ENCODE measurements around the gene PRELID3B.

Gene PRELID3B

DNA sequence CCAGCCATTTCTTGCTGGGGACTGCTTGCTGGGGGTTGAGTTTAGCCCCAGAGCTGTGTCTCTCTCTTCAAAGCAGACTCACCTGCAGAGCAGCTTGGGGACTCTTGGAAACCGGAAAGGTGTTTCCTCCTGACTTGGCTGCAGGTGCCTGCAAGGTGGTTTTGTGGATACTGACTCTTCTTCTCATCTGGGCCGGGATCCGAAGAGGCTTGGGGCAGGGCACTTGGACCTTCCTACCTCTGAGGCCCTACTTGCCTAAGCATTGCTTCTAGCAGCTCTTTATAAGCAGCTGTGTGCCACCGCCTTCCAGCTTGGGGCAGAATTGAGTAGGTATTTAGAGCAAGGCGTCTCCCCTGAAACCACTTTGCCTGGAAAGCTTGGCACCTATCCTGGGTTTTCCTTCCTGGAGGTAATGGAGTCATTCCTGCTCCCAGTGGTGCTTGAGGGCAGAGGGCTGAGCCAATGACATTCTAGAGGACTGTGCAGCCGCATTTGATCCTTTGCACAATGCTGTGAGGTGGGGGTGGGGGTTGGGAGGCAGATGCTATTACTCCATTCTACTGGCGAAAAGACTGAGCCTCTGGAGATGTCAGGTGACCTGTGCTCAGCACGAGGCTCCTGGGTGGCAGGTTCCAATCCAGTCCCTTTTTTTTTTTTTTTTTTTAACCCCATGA lies 32.1 kb downstream of the PRELID3B start:
- DNase-seq (ENCODE audit: low read depth), result no peak

DNA sequence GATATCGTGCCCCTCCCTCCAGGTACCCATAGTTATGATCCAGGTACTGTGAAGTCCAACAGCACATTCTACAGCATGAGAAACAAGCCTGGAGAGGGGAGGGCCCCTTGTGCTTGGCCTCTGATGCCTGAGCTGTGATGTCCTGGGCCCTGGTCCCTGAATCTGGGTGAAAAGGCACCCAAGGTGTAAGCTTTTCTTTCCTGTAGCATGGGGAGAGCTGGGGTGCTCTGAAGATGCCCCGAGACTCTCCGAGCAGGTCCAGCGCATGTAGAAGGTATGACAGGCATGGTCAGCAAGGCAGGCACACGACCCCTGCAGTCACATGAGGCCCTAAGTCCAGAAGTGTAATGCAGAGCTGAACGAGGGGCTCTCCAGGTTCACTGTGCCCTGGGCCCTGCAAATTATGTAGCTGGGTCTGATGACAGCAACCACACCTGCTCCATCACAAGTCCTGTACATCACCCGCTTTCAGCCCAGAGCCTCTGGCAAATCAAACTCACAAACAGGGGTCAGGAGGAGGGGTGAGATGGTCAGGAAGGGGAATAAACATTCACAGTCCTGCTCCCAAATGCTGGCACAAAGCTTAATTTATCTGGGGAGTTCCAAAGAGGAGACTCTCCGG lies 33.8 kb downstream of the PRELID3B start:
- DNase-seq (ENCODE audit: low read depth), result no peak

DNA sequence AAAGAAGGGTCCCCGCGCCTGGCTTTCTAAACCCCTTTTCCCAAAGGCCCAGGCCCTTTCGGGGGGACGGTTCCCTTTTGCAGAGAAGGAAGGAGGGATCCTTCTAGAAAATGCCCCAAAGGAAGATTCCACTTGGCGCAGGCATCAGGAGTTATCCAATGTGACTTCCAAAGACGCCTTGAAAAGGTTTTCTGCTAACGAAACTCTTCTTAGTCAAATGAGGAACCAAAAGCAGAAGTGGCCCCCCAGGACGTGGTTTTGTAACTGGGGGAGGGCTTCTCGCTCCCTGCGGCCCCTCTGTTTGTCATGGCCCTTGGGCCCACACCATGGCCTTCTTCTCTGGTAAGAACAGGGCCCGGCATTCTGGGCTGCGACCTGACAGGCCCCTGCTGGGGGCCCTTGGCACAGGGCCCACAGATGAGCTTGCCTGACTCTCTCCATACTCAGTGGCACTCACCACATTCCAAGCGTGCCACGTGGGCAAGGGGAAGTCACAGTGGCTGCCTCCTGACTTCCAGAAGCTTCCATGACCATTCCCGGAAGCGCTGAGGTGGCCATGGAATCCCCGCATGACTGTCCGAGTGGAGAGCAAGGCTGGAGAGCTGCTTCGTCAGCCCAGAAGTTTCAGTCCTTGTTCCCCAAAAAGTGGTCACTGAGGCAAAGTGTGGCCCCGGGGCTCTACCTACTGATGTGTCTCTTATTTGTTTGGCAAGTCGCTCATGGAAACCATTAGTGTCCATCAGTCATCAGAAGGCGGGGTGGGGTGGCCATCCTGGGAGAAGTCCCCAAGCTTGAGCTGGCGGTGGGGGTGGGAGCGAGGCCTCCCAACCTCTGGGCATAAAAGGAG lies 34.7 kb downstream of the PRELID3B start:
- no peak for DNase-seq (ENCODE audit: low read depth)

- DNase-seq (ENCODE audit: low read depth), result peak; percentile 18
Observed at GRCh38 chr20:59006864-59007664, 35.5 kb downstream of the PRELID3B start, which contains the start of gene CTSZ. Gene CTSZ (minus strand): TSS chr20:59007254. CDS start chr20:59007128, 126 bp downstream.

- no peak for DNase-seq (ENCODE audit: low read depth)
Observed at GRCh38 chr20:59006167-59006863, 36.3 kb downstream of the PRELID3B start.

DNA sequence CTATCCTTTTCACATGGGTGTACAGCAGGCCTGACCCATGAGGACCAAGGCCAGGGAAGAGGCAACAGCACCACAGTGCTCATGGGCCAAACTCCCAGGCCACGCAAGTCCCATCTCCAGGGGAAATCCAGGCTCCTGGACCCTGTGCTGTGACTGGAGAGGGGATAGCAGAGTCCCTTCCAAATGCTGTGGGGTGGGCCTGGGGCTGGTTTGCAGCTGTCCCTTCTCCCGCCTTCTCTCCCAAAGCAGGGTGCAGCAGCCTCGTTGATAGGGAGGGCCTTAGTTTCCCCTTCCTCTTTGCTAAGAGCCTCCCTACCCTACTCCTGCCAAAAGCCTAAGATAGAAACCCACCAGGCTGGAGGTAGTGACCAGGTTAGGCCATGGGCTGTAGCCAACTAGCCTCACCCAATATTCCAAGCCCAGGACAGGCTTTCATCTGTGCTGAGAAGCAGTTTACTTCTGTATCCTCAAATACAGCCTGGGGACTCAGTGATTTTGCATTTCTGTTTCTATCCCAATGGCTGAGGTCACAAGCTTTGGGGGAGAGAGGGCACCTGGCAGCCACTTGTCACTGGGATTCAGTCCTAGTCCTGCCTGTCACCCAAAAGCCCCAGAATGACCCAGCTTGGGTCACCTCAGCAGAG lies 36.9 kb downstream of the PRELID3B start:
- DNase-seq (ENCODE audit: low read depth), result no peak

DNA sequence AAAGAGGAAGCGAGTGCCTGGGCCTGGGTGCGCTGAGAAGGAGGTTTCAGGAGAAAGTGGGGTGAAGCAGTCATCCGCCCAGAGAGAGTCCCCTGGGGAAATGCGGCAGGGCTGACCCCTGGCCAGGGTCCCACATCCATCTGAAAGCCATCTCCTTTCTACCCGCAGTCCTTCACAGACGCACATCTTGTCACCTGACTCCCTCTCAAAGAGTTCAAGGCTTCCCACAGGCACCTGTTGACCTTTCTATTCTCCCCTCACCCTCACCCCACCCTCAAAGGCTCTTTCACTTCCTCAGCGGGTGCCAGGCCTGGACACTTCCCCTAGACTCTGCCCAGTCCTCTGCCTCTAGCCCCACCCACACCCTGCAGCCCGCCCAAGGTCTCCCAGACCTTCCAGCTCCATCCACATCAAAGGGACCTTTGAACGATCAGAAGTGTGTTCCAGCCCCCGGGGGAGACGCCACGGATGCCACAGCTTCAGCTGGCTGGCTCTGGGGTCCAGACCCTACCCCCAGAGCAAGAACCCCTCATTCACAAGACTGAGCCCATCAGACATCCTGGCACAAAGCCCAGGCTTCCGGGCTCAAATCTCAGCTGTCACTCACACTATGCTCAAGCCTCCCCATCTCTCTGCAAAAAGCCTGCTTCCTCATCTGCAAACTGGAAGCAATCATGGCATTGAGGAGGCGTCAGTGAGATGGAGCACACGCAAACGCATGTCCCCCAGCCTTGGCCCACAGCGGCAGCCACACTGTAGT lies 37.6 kb downstream of the PRELID3B start:
- no peak for DNase-seq (ENCODE audit: low read depth)

DNA sequence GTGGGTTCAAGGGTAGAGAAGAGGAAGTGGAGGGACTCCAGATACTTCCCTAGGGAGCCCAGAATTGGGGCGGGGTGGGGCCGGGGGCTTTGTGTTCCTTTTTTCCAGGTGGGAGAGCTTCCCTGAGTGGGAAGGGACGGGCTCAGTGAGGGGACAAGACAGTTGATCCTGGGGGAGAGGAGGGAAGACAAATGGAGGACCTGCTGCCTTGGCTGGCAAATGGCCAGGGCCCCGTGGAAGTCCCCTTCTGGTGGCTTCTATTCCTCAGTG lies 38.2 kb downstream of the PRELID3B start:
- DNase-seq (ENCODE audit: low read depth), result no peak

GRCh38 chr20:59003836-59004492 lies 38.6 kb downstream of the PRELID3B start:
- no peak for DNase-seq (ENCODE audit: low read depth)

- DNase-seq (ENCODE audit: low read depth), result no peak
Observed at GRCh38 chr20:59002874-59003399, 39.6 kb downstream of the PRELID3B start.

GRCh38 chr20:59002388-59002787 lies 40.2 kb downstream of the PRELID3B start:
- DNase-seq (ENCODE audit: low read depth), result no peak

DNA sequence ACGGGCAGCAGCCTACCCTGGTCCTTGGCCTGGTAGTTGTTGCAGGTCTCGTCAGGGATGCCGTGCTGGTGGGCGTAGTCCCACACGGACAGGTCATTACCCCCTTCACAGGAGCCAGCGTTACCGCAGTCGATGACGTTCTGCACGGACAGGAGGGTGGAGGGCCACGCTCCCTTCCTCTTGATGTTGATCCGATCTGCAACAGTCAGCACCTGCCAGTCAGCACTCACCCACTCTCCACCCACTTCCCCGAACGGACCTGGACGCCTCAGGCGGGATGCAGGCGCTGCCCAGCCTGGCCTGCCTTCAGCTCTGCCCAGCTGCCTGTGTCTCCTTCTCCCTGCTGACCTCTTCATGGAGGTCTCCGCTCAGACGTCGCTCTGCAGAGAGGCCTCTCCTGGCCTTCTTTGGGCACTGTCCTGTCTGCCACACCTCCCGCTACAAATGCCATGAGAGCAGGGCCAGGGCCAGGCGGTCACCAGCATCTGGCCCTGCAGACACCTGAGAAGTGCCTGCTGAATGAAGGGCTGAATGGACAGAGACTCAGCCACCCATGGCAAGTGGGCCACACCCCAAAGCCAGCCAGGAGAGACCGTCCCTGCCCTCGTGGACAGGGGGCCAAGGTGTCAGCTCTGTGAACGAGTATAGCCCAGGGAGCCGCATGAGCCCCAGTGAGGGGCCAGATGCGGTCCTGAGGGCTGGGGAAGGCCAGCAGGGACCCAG lies 41.0 kb downstream of the PRELID3B start:
- DNase-seq (ENCODE audit: low read depth), result no peak

DNA sequence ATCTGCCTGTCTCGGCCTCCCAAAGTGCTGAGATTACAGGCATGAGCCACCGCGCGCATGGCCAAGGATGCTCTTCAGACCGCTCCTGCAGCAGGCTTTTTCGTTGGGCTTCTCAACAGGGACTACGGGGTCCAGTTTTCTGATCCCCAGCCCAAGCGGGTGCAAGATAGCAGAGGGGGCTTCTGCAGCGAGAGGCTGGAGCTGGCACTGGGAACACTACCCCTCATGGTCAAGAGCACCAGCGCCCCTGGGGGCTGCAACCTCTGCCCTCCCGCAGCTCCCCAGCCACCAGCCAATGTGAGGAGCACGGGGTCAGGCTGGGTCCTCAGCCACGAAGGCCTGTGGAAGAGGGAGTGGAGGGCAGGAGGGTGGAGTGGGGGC lies 41.5 kb downstream of the PRELID3B start:
- no peak for DNase-seq (ENCODE audit: low read depth)

DNA sequence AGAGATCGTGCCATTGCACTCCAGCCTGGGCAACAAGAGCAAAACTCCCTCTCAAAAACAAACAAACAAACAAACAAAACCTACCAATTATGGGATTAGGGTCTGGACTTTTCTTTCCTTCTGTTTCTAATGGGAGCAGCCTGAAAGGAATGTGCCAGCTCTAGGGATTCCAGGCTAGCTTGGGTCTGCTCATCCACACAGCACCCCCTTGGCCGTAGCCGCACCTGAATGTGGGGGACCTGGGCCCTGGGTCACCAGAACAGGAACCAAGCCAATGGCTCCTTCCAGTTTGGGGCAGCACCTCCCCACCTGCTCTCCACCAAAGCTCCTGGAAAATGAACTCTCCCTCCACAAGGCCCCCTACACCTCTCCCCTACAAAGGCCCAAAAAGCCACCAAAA lies 42.3 kb downstream of the PRELID3B start:
- no peak for DNase-seq (ENCODE audit: low read depth)

- DNase-seq (ENCODE audit: low read depth), result no peak
Observed at GRCh38 chr20:58998656-58999055, 43.9 kb downstream of the PRELID3B start.

DNA sequence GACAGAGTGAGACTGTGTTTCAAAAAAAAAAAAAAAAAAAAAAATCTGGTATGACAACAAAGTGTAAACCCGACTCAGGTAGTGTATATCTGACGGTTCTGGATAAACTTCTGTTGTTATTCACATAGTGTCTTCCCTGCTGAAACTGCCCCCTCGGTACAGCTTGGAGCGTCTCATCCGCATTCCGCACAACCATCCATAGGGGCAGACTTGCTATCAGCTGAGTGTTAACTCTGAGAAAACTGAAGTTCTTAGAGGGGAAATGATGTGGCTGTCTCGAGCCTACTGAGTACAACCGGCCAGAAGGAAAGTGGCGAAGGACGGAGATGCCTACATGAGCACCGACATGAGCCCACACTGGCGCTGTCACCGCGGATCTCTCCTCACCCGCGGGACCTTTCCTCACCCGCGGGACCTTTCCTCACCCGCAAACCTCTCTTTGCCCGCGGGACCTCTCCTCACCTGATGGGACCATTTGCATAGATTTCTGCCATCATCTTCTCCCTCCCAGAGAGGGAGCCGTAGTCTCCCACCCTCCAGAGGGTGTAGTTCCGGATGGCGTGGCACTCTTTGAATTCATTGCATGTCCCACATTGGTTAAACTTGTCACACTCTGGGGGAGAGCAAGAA lies 45.3 kb downstream of the PRELID3B start:
- no peak for DNase-seq (ENCODE audit: low read depth)

DNA sequence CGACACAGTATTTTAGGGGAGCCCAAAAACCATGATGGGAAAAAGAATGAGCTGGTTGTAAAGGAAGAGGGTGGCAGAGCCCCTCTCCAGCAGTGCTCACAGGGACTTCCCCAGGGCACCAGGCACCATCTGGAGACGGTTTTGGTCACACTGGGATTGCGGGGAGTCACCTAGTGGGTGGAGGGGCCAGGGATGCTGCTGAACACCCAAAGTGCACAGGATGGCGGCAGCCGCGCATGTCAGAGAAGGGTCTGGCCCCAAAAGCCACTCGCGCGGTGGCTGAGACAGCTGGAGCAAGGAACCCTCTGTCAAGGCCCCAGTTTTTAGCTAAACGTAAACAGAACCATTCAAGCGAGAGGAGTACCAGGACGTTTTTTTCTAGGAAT lies 46.4 kb downstream of the PRELID3B start:
- DNase-seq (ENCODE audit: low read depth), result no peak

DNA sequence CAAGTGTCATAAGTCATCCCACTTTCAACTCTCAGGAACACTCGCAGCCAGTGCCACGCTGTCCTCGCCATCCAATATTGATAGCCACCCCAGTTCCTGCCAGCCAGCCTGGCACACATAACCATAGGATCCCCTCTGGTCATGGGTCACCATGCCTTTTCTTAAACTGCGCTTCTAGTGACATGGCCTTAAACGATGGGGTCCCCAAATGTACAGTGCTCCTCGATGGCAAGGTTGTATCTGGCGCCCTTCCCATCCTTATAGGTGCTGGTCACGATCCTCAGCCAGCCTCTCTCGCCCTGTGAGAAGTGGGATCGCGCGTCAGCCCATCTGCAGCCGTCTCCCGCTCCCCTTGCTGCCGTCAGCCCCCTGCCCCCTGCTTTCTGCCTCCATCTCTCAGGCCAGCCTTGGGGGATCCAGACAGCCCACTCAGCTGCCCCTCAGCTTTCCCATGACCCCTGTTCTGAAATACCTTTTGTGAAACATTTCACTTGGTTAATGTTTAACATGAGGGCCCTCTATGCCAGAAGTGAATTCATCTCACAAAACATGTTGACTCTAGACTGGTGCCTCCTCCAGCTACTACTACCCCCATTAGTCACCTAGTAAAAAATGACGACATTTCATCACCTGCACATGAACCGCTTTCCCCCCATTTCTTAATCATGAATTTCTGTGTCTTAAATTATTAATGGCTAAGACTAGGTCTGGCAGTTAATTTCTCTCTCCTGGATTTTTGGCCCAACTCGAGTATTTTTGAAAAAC lies 46.9 kb downstream of the PRELID3B start:
- DNase-seq (ENCODE audit: low read depth), result no peak
